CD14-positive monocyte (primary cell): ENCODE data around the gene ELANE. TPM values are rescaled to one million over a fixed set of nuclear protein-coding genes. Genes with fewer than 3 reads are reported as not detected.
A peak's percentile ranks its signal among the peaks of the same experiment; 100 is the strongest.

Source experiments
- DNase-seq, 3 donors: peaks; one replicate each; pipeline ENCODE4 v3.0.0-alpha.2; 2011 to 2022
- H2AFZ ChIP-seq: 2 replicates; pipeline ENCODE4 v1.6.0; 2012; ENCODE audit warnings: mild to moderate bottlenecking, low read depth, low read length, inconsistent platforms; ENCODE audit not compliant: insufficient read depth, poor library complexity, severe bottlenecking
- H3K27ac ChIP-seq, 2 donors: 1 replicate in 1 of 2; 2 replicates in 1 of 2; pipeline ENCODE4 v1.5.1; 2012 to 2013; ENCODE audit warnings: low read length in 2 of 2, control low read depth in 1 of 2, inconsistent platforms in 1 of 2, low read depth in 1 of 2, mild to moderate bottlenecking in 1 of 2
- H3K27me3 ChIP-seq, 2 donors: one replicate each; pipeline versions ENCODE4 v1.6.0 to v1.6.1; 2011 to 2013; ENCODE audit warnings: low read length in 2 of 2; ENCODE audit not compliant: control insufficient read depth in 2 of 2, insufficient read depth in 2 of 2
- H3K36me3 ChIP-seq, 2 donors: replicated peaks in 1 of 2; 1 replicate in 1 of 2; 2 replicates in 1 of 2; pipeline versions ENCODE4 v1.5.1 to v1.6.1; 2012 to 2013; ENCODE audit warnings: low read length in 2 of 2, control low read depth in 1 of 2, inconsistent platforms in 1 of 2, mild to moderate bottlenecking in 1 of 2; ENCODE audit not compliant: insufficient read depth in 2 of 2, control insufficient read depth in 1 of 2
- H3K4me1 ChIP-seq, 2 donors: 1 replicate in 1 of 2; 2 replicates in 1 of 2; pipeline versions ENCODE4 v1.5.1 to v1.6.1; 2012 to 2013; ENCODE audit warnings: low read length in 2 of 2, control low read depth in 1 of 2, inconsistent platforms in 1 of 2, mild to moderate bottlenecking in 1 of 2, moderate library complexity in 1 of 2; ENCODE audit not compliant: insufficient read depth in 2 of 2, control insufficient read depth in 1 of 2
- H3K4me2 ChIP-seq: replicated peaks from 2 replicates; pipeline ENCODE3; 2012; ENCODE audit warnings: low read length, moderate library complexity, mild to moderate bottlenecking; ENCODE audit not compliant: poor library complexity, severe bottlenecking; ENCODE audit errors: extremely low read depth
- H3K4me3 ChIP-seq, 3 experiments: fragments of 200-600 bp in 1 of 3; sonication (generic) in 1 of 3; replicated peaks in 1 of 3; 1 replicate in 2 of 3; 2 replicates in 1 of 3; pipeline ENCODE4 v1.5.1; 2011 to 2013; ENCODE audit warnings: low read length in 3 of 3, mild to moderate bottlenecking in 3 of 3, control low read depth in 2 of 3, low read depth in 2 of 3, inconsistent platforms in 1 of 3, moderate library complexity in 1 of 3
- H3K79me2 ChIP-seq: 2 replicates; pipeline ENCODE4 v1.6.0; 2012; ENCODE audit warnings: mild to moderate bottlenecking, control low read depth, inconsistent platforms, low read length, moderate library complexity; ENCODE audit not compliant: insufficient read depth
- H3K9ac ChIP-seq: 2 replicates; pipeline ENCODE4 v1.6.0; 2017; ENCODE audit warnings: low read length, mild to moderate bottlenecking; ENCODE audit not compliant: insufficient read depth, poor library complexity, severe bottlenecking
- H3K9me3 ChIP-seq, 2 donors: replicated peaks in 1 of 2; 1 replicate in 1 of 2; 2 replicates in 1 of 2; pipeline versions ENCODE4 v1.5.1 to v1.6.1; 2012 to 2013; ENCODE audit warnings: low read length in 2 of 2, control low read depth in 1 of 2; ENCODE audit not compliant: control insufficient read depth in 1 of 2, insufficient read depth in 1 of 2
- H4K20me1 ChIP-seq: 2 replicates; pipeline ENCODE4 v1.6.0; 2012; ENCODE audit warnings: mild to moderate bottlenecking, low read length, control low read depth, moderate library complexity; ENCODE audit not compliant: insufficient read depth
- H3K27ac Mint-ChIP-seq, 7 donors: one replicate each; pipeline ENCODE4 v1.8.0; 2020; ENCODE audit warnings: mild to moderate bottlenecking in 7 of 7, mixed read lengths in 7 of 7, moderate library complexity in 6 of 7, inconsistent platforms in 2 of 7
- H3K27me3 Mint-ChIP-seq, 3 donors: one replicate each; pipeline ENCODE4 v1.8.0; 2021 to 2022; ENCODE audit warnings: low read depth in 3 of 3, mild to moderate bottlenecking in 3 of 3, mixed read lengths in 3 of 3, moderate library complexity in 3 of 3, inconsistent platforms in 1 of 3
- H3K36me3 Mint-ChIP-seq, 2 donors: one replicate each; pipeline ENCODE4 v1.8.0; 2020; ENCODE audit warnings: mixed read lengths in 2 of 2, inconsistent platforms in 1 of 2, mild to moderate bottlenecking in 1 of 2
- H3K4me1 Mint-ChIP-seq: one replicate; pipeline ENCODE4 v1.8.0; 2020; ENCODE audit warnings: mild to moderate bottlenecking, mixed read lengths
- H3K4me3 Mint-ChIP-seq, 2 donors: one replicate each; pipeline ENCODE4 v1.8.0; 2020; ENCODE audit warnings: mild to moderate bottlenecking in 2 of 2, mixed read lengths in 2 of 2, moderate library complexity in 1 of 2
- H3K9me3 Mint-ChIP-seq, 7 donors: one replicate each; pipeline ENCODE4 v1.8.0; 2020 to 2022; ENCODE audit warnings: mixed read lengths in 7 of 7, mild to moderate bottlenecking in 6 of 7, moderate library complexity in 6 of 7, inconsistent platforms in 2 of 7
- CTCF ChIP-seq: fragments of 200-600 bp; IDR thresholded peaks from one replicate; pipeline ENCODE4 v1.8.0; 2022; ENCODE audit warnings: antibody characterized with exemption, mild to moderate bottlenecking
- WGBS: methylation state at CpG from one replicate; pipeline ENCODE4 v1.1.5; 2013; ENCODE audit warnings: missing lambda C conversion rate; ENCODE audit not compliant: insufficient coverage; 5-methylcytosine and 5-hydroxymethylcytosine counted together
- intact Hi-C, 2 donors: fragments of 100-400 bp; cut with micrococcal nuclease; formaldehyde crosslinking; loops; one replicate each; pipeline versions ENCODE4 v1.15.0 to v1.15.1; 2023
- polyA plus RNA-seq, 3 donors: library from polyadenylated mRNA; depleted of rRNA in 1 of 3; unstranded in 2 of 3; stranded (reverse) in 1 of 3; fragments of 300-500 nt in 2 of 3; fragments of >200 nt in 1 of 3; fragmentation: Illumina TruSeq in 2 of 3; gene quantifications; 1 replicate in 2 of 3; 2 replicates in 1 of 3; pipeline ENCODE4 v1.2.3, GENCODE V29; 2012 to 2021

Gene ELANE
- polyA plus RNA-seq, 3 donors: 0.61 to 2.0 (median 1.3) TPM

GRCh38 chr19:892243-892893 is 40.3 kb downstream of the ELANE start:
- peaks cover 13% of the 10 kb centered on the region for H3K79me2 ChIP-seq

More at GRCh38 chr19:892243-892893, 40.3 kb downstream of the ELANE start:
- peak overlapping the region; percentile 49 to 91 (median 73) for H3K27ac Mint-ChIP-seq
- no peaks in the 10 kb centered on the region for H3K9me3 Mint-ChIP-seq
- H3K36me3 Mint-ChIP-seq: peaks cover 17 to 49% of the 10 kb centered on the region in 2 donors
- Histone ChIP-seq H3K9ac (peak overlapping the region; percentile 77), H3K4me1 (peaks cover 15 to 19% of the 10 kb centered on the region in 2 donors), H3K9me3 (no peaks in the 10 kb centered on the region), H3K36me3 (peaks cover 19 to 34% of the 10 kb centered on the region in 2 donors), H3K4me3 (peak overlapping the region; percentile 73 to 85 (median 74)), H2AFZ (peak overlapping the region; percentile 85), H3K27me3 (no peaks in the 10 kb centered on the region), H3K27ac (peak overlapping the region; percentile 16 to 95), H3K4me2 (peak overlapping the region; percentile 91), H4K20me1 (peaks cover 18% of the 10 kb centered on the region)
- H3K4me3 Mint-ChIP-seq: peak overlapping the region; percentile 77 to 80
- TF ChIP-seq CTCF: no peak
- no peak for DNase-seq
- intact Hi-C loops: loop anchor here in 1 of 2 donors (2.0 kb wide), 1 partner anchor 16 kb away; no protein-coding TSS in a partner anchor
- H3K27me3 Mint-ChIP-seq: peaks cover 0 to 3% (median 0%) of the 10 kb centered on the region in 3 donors
- H3K4me1 Mint-ChIP-seq: peaks cover 24% of the 10 kb centered on the region
- WGBS: 5% methylated on average over 24 of the region's 27 CpGs
